Activated CD4-positive, alpha-beta T cell treated with anti-CD3 and anti-CD28 coated beads for 24 hours (primary cell): ENCODE data around the gene CAPN13.
"Not testable (repeated sequence)": the region's sequence is repeated elsewhere in the genome, so short reads cannot be mapped to it uniquely, and the experiment has no call there.

Experiments used
- DNase-seq, 2 donors: peaks; one replicate each; pipeline ENCODE4 v3.0.0-alpha.2; 2020; ENCODE audit warnings: low read depth in 2 of 2

CAPN13 gene

DNA sequence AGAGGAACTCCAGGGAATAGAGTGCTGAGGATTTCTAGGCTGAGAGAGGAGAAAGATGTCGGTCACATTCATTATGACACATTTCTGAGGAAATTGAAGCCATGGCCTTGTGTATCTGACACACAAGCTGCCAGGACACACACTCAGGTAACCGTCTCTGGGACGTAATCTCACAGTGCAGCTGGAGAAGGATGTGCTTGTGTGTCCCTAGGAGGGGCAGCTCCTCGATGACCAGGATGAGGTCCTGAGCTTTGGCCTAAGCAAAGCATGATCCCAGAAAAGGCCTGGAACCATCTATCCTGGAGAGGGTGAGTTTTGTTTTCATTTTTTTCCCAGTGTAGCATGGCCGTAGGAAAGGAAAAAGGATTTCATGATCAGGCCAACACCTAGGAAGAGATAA lies 102.2 kb downstream of the CAPN13 start:
- no peak for DNase-seq

DNA sequence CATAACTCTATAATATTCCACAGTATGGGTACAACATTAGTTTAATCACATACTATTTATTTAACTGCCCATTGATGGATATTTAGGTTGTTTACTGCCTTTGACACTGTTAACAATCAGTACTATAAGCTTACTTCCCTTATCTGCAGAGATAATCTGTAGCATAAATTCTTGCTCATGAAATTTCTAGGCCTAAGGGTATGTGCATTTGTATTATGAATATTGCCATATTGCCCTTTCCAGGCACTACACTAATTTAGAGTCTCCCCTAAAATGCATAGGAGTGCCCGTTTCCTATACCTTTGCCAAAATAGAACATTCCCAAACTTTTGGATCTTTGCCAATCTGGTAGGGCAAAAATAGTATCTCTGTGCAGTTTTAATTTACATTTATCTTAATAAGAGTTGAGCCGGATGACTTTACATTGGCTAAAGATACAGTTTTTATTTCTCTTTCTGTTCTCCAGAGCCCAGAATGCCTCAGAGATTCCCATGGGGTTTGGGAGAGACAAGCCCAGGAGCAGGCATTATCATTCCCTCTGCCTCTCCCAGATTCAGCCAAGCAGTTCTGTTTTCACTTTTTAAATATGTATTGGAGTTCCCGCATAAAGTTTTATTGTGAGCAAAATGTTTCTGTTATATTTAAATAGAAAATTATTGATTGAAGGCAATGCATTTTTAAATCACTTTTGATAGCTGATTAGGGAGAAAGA lies 102.8 kb downstream of the CAPN13 start:
- no peak for DNase-seq

DNA sequence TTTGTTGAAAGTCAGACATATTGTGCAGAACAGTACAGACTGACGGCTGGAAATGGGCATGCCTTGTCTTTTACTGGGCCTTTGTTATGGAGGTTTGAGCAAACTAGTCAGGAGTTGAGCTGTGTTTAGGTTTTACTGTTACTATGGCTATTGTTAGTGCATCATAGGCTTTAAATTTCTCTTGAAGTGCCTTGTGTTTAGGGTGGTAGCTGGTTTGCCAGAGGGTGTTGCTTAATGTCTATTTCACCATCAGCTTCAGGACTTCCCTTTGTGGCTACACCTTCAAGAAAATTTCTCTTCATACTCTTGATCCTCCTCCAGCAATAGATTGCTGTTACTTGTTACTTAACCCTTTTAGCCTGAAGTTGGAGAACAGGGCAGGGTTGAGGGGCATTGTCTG lies 104.6 kb downstream of the CAPN13 start:
- no peak for DNase-seq

DNA sequence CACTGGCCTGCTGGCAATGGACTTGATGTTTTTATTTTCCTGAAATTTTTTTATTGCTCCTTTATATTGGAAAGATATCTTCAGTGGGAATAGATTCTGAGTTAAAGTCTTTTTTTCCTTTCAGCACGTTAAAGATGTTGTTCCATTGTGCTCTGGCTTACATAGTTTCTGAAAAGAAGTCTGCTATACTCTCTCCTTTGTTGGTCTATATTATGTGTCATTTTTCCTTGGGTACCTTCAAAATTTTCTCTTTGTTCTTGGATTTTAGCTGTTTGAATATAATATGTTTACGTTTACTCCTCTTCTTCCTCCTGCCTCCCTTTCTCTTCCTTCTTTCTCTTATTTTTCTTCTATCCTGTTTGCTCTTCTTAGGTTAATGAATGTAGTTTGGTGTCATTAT lies 105.5 kb downstream of the CAPN13 start:
- DNase-seq = no peak

DNA sequence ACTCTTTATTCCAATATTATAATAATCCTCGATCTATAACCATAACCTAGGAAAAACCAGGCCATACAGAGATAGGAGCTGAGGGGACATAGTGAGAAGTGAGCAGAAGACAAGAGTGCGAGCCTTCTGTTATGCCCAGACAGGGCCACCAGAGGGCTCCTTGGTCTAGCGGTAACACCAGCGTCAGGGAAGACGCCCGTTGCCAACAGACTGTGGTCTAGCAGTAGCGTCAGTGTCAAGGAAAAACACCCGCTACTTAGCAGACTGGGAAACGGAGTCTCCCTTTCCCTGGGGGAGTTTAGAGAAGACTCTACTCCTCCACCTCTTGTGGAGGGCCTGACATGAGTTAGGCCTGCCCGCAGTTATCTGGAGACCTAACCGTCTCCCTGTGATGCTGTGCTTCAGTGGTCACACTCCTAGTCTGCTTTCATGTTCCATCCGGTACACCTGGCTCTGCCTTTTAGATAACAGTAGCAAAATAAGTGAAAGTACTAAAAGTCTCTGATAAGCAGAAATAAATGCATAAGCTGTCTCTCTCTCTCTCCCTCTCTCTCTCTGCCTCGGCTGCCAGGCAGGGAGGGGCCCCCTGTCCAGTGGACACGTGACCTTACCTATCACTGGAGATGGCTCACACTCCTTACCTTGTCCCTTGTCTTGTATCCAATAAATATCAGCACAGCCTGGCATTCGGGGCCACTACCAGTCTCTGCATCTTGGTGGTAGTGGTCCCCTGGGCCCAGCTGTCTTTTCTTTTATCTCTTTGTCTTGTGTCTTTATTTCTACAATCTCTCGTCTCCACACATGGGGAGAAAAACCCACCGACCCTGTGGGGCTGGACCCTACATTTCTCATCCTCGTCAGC lies 109.8 kb downstream of the CAPN13 start:
- DNase-seq = not testable (repeated sequence)

DNA sequence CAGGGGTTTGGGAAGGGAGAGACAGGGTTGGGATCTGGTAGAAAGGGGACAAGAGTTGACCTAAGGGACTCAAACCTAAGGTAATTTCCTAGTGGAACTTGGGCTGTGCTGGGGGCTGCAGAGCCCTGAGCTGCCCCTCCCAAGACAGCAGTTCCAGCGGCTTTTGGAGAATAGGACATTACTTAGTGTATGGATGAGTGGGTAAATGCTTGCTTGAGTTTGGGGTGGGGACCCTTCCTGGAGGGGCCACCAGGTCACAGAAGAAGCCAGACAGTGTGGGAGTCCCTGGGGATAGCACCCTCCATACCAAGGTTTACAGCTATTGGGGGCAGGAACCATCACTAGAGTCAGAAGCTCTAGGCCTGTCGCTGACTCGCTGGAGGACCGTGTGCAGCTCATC lies 111.5 kb downstream of the CAPN13 start:
- DNase-seq = no peak

DNA sequence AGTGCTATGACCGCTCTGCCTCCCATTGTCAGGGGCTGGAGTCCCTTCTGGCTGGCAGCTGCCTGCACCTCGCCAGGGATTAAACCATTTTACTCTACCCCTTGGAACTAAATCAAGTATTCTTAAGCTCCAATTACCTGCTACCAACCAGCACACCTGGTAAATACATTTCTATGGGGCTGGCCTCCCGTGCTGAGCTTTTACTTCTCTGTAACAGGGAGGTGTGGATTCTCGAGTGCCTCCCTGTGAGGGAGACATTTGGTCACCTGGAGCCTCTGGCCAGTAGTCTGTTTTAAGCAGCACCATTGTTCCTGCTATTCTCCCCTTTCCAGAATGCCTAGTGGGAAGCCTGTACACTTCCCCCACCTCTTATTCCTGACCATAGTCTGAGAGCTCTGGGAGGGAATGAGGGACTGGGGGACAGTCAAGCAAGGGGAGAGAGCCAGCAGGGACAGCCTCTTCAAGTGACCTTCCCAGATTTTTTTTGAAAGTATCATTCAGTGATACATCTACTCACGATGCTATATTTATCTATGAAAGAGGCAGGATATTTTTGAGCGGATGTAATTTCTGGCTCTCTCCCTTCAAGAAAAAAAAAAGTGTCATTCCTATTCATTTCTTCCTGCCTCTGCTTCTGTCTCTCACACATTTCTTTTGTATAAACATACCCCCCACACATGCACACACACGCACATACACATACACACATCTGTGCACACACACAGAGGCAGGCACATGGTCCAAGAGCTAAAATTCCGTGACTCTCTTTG lies 112.8 kb downstream of the CAPN13 start:
- no peak for DNase-seq

DNA sequence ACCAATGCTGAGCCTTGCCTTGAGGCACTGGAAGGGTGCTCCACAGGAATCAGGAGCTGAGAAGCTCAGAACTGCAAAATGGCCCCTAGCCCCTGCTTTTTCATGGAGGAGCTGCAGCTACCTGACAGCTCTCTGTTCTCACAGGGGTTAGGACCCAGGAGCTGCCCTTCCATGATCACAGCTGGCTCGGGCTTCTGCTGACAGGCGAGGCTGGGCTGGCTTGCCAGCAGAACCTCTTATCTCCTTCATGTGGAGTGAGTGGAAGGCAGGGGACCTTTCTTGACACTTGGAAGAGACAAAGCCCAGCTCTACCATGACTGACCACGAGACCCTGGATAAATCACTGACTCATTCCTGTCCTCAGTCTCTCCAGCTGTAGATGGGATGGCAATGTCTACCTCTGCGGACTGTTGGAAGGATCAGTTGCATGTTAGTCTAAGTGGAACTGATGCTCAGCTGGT lies 113.4 kb downstream of the CAPN13 start:
- DNase-seq = no peak

DNA sequence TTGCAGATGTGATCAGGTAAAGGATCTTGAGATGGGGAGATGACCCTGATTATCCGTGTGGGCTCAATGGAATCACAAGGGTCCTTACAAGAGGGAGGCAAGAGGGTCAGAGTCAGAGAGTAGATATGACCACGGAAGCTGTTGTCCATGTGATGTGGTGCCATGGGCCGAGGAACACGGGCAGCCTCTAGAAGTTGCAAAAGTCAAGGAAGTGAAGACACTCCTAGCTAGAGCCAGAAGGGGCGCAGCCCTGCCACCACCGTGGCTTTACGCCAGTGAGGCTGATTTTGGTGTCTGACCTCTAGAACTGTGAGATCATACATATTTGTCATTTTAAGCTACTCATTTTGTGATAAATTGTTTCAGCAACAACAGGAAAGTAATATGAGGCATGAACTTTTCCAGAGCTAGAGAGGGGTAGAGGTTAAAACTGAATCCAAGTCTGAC lies 114.4 kb downstream of the CAPN13 start:
- DNase-seq = no peak

DNA sequence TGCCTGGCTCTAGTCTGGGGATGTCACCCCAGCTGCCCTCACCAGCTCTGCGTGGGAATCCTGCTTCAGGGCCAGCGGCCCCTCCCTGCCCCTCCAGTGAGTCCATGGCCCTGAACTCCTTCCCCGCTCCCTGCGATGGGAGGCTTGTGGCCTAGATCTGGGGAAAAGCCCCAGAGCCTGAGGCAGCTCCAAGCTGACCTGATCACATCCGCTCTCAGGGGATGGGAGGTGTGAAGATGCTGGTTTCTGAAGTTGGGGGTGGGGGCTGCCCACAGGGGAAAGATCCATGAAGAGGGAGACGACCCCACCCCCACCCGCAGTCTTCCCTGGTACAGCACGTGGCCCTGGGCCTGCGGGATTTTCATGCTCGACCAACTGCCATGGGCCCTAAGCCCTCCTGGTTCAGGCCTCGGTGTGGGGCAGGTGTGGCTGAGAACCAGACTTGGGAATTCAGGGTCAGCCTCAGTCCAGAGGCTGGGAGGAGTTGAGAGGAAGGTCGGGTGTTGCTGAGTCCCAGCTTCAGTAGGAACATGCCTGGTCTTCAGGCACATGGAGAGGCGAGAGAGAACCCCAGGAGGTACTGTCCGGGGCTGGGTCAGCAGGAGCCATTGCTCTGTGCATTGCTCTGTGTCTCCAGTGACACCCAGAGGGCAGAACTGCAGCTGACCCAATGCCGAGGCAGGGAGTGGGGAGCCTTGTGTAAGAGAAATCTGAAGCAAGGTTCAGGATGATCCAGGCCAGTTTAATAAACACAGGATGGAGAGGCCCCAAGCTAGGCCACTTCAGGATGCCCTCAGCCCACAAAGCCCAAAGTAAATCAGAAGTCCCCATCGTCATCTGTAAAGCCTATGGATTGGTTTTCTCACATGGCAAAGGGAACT lies 115.1 kb downstream of the CAPN13 start:
- DNase-seq = no peak

DNA sequence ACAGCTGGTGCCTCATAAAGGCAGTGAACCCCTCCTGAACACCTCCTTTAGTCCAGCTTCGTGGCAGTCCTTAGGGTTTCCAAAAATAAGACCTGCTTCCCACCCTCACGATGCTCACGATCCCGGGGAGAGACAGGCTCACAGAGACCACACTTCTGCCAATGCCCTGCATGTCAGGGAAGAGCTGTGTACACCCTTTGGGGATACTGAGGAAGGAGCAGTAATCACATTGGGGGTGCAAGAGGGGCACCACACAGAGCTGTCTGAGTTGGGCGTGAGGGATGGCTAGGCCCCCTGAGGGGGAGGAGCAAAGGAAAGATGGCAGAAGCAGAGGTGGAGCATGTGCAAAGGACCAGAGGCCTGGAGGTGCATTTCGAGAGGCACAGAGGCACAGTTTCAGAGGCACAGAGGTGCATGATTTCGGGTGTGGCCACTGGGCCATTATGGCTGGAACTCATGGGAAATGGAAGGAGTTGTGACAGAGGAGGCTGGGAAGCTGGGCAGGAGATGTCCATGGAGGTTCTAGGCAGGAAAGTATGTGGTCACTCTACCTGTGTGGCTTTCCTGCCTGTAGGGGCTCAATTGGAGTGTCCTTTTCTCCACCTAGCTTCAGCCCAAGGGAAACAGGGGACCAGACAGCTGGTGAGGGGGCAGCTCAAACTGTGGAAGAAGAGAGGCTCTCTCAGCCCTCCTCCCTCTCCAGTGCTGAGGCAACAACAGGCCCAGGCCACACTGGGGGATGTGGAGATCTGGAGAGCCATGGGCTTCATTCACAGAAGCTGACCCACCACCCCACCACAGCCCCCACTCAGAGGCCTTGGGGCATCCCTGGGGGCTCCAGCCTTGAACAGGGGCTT lies 115.9 kb downstream of the CAPN13 start:
- no peak for DNase-seq

DNA sequence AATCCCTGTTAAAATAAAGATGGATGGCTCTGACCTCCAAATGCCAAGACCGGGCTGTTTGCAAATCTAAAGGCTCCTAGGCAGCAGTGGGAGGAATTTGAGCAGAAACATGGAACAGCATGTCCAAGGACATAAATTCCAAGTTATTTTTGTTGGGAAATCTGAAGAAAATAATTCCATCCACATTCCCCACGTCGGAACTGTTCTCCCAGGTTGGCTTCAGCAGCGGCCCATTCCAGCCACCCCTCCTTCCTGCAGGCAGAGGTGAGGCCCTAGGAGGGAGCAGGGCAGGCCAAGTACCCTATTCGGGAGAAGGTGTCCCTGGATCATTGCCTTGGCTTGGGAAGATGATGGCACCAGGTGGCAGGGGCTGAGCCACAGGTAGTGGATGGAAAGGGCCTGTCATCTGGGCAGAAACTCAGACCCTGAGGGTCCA lies 117.1 kb downstream of the CAPN13 start:
- DNase-seq = no peak

DNA sequence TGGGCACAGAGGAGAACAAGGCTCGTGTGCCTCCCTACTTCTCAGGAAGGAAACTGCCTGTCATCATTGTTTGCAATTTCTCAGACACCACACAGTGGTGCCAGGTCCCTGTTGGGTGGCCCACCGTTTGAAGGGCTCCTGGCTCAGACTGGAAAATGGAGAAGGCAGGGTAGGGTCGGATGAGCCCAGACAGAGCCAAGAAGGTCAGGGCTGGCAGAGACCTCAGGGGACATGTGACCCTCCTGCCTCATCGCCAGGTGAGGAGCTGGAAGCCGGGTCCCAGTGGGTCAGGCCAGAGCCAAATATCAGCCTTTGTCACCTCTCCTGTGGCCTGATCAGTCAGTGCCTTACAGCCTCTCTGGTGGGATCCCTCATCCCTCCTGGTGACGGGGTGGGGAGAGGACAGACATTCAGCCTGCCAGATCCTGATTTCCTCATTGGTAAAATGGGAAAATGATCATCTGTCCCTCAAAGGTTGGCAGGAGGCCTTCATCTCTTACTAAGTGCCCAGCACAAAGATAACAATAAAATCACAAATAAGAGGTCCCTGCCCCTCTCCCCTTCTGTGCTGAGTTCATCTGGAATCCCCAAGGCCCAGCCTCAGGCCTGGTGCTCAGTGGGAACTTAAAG lies 117.6 kb downstream of the CAPN13 start:
- DNase-seq = no peak

DNA sequence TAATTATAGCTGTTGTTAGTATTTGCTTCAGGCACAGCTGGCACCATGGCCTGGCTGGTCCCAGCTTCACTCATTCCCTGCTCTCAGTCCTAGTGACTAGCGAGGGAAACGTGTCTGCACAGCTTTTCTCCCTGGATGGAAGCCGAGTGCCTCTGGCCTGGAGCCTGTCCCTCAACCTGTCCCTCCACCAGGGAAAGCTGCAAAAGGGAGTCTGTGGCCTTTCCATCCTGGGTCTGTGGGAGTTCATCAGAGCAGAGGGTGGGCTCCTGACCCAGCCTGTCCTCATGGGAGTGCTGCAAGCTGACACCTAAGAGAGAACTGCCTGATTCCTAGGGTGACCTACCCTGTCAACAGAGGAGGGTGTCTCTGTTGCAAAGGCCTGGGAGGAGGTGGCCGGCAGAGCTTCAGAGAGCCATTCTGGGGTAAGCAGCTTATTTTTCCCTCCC lies 118.3 kb downstream of the CAPN13 start:
- no peak for DNase-seq

DNA sequence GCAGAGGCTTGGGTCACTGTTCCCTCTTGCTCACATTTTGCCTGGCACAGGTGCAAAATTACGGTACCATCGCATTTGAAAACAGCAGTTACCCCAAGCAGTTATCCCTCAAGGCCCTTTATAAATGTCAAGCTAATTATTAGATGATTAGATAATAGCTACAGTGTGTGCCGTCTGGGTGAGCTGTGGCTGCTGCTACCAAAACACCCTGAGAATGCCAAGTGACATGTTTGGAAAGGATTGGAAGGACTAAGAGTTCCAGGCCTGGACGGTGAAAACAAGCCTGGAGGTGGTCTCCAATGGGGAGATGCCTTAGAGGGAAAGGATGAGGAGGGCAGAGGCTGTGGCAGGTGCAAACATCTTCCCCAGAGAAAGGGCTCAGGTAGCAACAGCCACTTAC lies 120.6 kb downstream of the CAPN13 start:
- DNase-seq = no peak

DNA sequence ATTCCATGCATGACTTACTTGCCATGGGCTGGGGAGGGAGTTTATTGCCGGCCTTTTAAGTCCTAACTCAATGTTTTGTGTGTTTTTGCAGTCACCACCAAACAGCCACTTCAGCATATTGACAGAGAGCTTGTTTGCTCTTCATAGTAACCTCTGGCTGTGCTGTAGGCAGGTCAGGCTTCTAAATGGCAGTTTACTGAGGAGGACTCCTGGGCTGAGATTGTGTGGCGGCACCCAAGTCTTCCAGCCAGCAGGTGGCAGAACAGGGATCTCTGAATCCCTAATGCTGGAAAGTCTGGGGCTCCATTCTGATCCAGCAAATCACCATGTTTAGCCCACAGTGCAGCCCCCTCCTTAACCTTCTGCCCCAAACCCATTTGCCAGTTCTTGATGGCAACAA lies 121.2 kb downstream of the CAPN13 start:
- no peak for DNase-seq

DNA sequence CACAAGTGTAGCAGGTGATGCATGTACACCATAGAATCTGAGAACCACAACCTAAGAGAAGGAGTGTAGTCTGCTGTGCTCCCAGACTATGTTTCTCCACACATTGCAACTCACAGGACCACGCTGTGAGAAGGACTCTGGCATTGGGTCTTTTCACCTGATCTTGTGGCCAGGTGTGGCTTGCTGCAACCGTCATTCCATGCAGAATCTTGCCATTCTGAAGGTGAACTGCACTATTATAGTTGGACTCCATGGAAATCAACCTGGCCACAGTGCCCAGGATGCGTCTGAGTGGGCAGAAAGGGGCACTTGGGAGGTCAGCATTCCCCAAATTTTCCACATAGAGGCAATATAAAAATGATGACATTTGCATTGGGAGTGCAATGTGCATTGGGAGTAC lies 122.2 kb downstream of the CAPN13 start:
- no peak for DNase-seq

DNA sequence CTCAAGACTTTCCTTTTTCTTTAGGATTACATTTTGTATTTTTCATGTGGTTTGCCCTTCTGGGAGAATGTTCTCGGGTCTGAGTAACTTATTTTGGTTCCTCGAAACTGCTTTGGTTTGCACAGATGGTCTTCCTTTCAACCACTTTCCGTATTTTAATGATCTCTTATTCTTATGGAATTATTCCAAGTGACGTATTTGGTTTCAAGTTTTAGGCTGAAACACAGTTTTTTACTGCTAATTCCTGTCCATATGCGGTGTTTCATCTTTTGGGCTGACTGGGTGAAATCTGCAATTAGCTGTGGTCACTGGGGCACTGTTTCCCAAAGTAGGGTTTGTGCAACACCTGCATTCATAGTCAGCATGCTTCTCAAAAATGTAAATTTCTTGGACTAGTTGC lies 122.7 kb downstream of the CAPN13 start:
- no peak for DNase-seq

DNA sequence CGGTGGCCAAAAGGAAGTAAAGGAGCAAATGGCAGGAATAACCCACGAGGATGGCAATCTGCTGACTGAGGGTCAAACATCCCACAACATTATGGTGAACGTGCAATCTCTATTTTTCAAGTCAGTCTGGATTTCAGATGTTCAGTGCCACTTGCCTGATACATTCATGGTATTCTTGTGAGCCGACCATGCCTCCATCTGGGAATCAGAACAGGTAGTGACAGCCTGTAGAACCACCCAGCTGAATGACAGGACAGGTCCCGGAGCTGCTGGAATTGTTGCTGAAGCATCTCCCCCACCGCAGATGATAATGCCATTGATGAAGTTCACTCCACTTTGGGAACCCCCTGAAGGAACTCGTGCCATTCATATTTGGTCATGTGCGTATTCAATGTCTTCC lies 123.2 kb downstream of the CAPN13 start:
- DNase-seq = no peak
